GM23248 (cell line): ENCODE data around the gene NR4A3. TPM values are rescaled to one million over a fixed set of nuclear protein-coding genes. Genes with fewer than 3 reads are reported as not detected.
A peak's percentile ranks its signal among the peaks of the same experiment; 100 is the strongest.

Source experiments
- DNase-seq: peaks from one replicate; pipeline ENCODE4 v3.0.0-alpha.2; 2015
- H2AFZ ChIP-seq: fragments of 200-600 bp; sonication (generic); 2 replicates; pipeline ENCODE4 v1.6.1; 2016; ENCODE audit warnings: antibody characterized with exemption
- H3F3A ChIP-seq: fragments of 200-600 bp; sonication (generic); 2 replicates; pipeline ENCODE4 v1.6.1; 2016; ENCODE audit warnings: mild to moderate bottlenecking, antibody characterized with exemption, mixed run types; ENCODE audit not compliant: insufficient read depth
- H3K27ac ChIP-seq: fragments of 200-600 bp; sonication (generic); 2 replicates; pipeline ENCODE4 v1.5.1; 2016; ENCODE audit warnings: mild to moderate bottlenecking
- H3K27me3 ChIP-seq: fragments of 200-600 bp; sonication (generic); replicated peaks from 2 replicates; pipeline ENCODE4 v1.6.1; 2016; ENCODE audit warnings: mild to moderate bottlenecking; ENCODE audit not compliant: insufficient read depth
- H3K36me3 ChIP-seq: fragments of 200-600 bp; sonication (generic); 2 replicates; pipeline ENCODE4 v1.6.1; 2016; ENCODE audit warnings: low read depth, mild to moderate bottlenecking
- H3K4me1 ChIP-seq: fragments of 200-600 bp; sonication (generic); 2 replicates; pipeline ENCODE4 v1.6.1; 2016; ENCODE audit warnings: mild to moderate bottlenecking; ENCODE audit not compliant: insufficient read depth
- H3K4me2 ChIP-seq: fragments of 200-600 bp; sonication (generic); one replicate; pipeline ENCODE4 v1.6.1; 2016; ENCODE audit warnings: mild to moderate bottlenecking; ENCODE audit not compliant: unreplicated experiment
- H3K4me3 ChIP-seq: fragments of 200-600 bp; sonication (generic); 2 replicates; pipeline ENCODE4 v1.5.1; 2016; ENCODE audit warnings: mild to moderate bottlenecking
- H3K79me2 ChIP-seq: fragments of 200-600 bp; sonication (generic); 2 replicates; pipeline ENCODE4 v1.6.1; 2016; ENCODE audit warnings: mild to moderate bottlenecking; ENCODE audit not compliant: insufficient read depth
- H3K9ac ChIP-seq: fragments of 200-600 bp; sonication (generic); 2 replicates; pipeline ENCODE4 v1.6.1; 2016; ENCODE audit warnings: mild to moderate bottlenecking
- H3K9me2 ChIP-seq: fragments of 200-600 bp; sonication (generic); 2 replicates; pipeline ENCODE4 v1.6.1; 2016; ENCODE audit warnings: mixed run types, mild to moderate bottlenecking, moderate library complexity; ENCODE audit not compliant: insufficient read depth
- H3K9me3 ChIP-seq: fragments of 200-600 bp; sonication (generic); one replicate; pipeline ENCODE4 v1.6.1; 2017; ENCODE audit warnings: low read depth
- H4K20me1 ChIP-seq: fragments of 200-600 bp; sonication (generic); 2 replicates; pipeline ENCODE4 v1.6.0; 2016; ENCODE audit not compliant: insufficient read depth
- EZH2 ChIP-seq: fragments of 200-600 bp; sonication (generic); IDR thresholded peaks from 2 replicates; pipeline ENCODE4 v1.6.1; 2018; ENCODE audit warnings: antibody characterized with exemption, mild to moderate bottlenecking; ENCODE audit not compliant: insufficient read depth, poor library complexity, severe bottlenecking
- EZH2phosphoT487 ChIP-seq: fragments of 200-600 bp; sonication (generic); IDR thresholded peaks from 2 replicates; pipeline ENCODE4 v1.6.1; 2018; ENCODE audit warnings: antibody characterized with exemption, moderate library complexity, mild to moderate bottlenecking, low read depth; ENCODE audit not compliant: insufficient read depth
- WGBS, 2 experiments: methylation state at CpG; one replicate each; pipeline ENCODE4 v1.1.6; 2015 to 2017; ENCODE audit warnings: low lambda C conversion rate in 2 of 2, low coverage in 1 of 2; ENCODE audit errors: missing lambda C conversion rate in 2 of 2; 5-methylcytosine and 5-hydroxymethylcytosine counted together
- in situ Hi-C: fragments of 300-500 bp; cut with MboI; formaldehyde crosslinking; loops from 2 replicates; pipeline ENCODE4 v1.15.0; 2020
- polyA plus RNA-seq: library from polyadenylated mRNA; unstranded; fragments of >200 nt; fragmentation: Nextera tagmentation; extraction: Ambion mirVana; gene quantifications from 2 replicates; pipeline ENCODE4 v1.2.1, GENCODE V29; 2016
- total RNA-seq: library from RNA; depleted of rRNA; stranded (reverse); fragments of >200 nt; shearing (Covaris generic); gene quantifications from 2 replicates; pipeline ENCODE4 v1.2.3, GENCODE V29; 2014

Gene NR4A3
- total and polyA plus RNA-seq, 2 experiments from 2014 or later = 1.0 to 1.4 TPM

DNA sequence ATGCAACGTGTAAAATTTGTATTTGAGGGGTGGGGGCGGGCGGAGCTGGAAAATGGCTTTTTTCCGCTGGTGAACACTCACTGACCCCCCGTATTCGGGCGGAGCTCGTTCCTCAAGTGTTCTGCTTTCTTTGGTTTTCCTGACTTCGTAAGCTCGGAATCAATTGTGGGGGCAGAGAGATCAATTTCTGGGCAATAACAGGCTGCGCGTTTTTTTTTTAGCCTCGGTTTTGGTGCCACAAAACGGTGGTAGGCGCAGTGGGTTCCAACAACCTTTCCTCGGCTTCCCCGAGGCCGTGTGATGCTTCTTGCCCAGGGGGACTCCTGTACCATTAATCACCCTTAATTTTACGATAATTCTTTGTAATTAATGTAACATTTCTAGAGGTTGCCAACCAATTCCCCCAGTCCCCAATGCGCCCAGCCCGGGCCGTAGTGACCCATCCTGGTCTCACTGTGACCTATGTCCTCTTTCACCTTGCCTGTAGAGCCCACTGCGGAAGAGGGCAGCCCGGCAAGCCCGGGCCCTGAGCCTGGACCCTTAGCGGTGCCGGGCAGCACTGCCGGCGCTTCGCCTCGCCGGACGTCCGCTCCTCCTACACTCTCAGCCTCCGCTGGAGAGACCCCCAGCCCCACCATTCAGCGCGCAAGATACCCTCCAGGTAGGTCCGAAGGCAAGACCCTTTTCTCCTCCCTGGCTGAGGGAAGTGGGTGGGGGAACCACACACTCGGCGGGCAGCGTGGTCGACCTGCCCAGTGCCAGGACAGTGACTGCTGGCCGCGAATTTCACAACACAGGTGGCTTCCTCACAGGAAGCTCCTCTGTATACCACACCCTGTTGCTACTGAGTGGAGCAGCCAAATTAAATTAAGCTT is 3.7 kb downstream of the NR4A3 start:
- Histone ChIP-seq H3K4me2 (no peak overlapping the region), H3K79me2 (no peaks in the 10 kb centered on the region), H3K4me1 (no peaks in the 10 kb centered on the region), H3K4me3 (no peak overlapping the region), H3K27ac (no peak overlapping the region), H3K27me3 (no peaks in the 10 kb centered on the region), H2AFZ (peak overlapping the region; percentile 90), H4K20me1 (no peaks in the 10 kb centered on the region), H3K9me2 (no peaks in the 10 kb centered on the region), H3K36me3 (no peaks in the 10 kb centered on the region), H3K9me3 (no peaks in the 10 kb centered on the region), H3F3A (peaks cover 8% of the 10 kb centered on the region), H3K9ac (no peak overlapping the region)
- 79 to 82% methylated on average over 44 of the region's 44 CpGs for WGBS, 2 experiments
- no peak for DNase-seq
- in situ Hi-C loops = loop anchor here (25.0 kb wide), 1 partner anchor 387 kb away; no protein-coding TSS in a partner anchor
- no peak for TF ChIP-seq EZH2
- TF ChIP-seq EZH2phosphoT487 = no peak

DNA sequence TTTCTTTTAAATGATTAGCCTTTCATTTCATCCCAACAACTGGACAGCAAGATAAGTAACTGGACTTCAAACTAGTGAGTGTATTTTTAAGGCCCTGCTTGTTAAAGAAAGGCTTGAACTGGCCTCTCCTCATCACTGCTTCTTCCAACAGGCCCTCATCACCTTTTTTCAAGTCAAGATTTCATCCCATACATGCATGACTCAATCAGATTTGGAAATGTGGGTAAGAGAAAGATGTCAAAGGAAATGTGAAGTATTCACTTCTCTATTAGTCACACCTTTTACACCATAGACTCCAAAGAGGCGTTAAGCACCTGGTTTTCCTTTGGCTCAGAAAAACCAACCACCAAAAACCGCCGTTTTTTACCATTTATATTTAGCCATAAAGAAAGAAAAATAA is 4.9 kb downstream of the NR4A3 start:
- no peak overlapping the region for H3K27ac ChIP-seq
- H3K27me3 ChIP-seq = no peaks in the 10 kb centered on the region
- no peak overlapping the region for H2AFZ ChIP-seq
- H3F3A ChIP-seq = no peaks in the 10 kb centered on the region
- no peaks in the 10 kb centered on the region for H3K4me1 ChIP-seq
- DNase-seq = peak; percentile 25
- no peaks in the 10 kb centered on the region for H3K9me3 ChIP-seq
- no peaks in the 10 kb centered on the region for H3K9me2 ChIP-seq
- TF ChIP-seq EZH2 = no peak
- no peak for TF ChIP-seq EZH2phosphoT487
- H3K9ac ChIP-seq = no peak overlapping the region
- no peak overlapping the region for H3K4me2 ChIP-seq
- 96 to 100% methylated on average over 3 of the region's 3 CpGs for WGBS, 2 experiments
- no peaks in the 10 kb centered on the region for H4K20me1 ChIP-seq
- no peak overlapping the region for H3K4me3 ChIP-seq
- in situ Hi-C loops = loop anchor here (25.0 kb wide), 1 partner anchor 386 kb away; no protein-coding TSS in a partner anchor
- no peaks in the 10 kb centered on the region for H3K36me3 ChIP-seq
- H3K79me2 ChIP-seq = no peaks in the 10 kb centered on the region

DNA sequence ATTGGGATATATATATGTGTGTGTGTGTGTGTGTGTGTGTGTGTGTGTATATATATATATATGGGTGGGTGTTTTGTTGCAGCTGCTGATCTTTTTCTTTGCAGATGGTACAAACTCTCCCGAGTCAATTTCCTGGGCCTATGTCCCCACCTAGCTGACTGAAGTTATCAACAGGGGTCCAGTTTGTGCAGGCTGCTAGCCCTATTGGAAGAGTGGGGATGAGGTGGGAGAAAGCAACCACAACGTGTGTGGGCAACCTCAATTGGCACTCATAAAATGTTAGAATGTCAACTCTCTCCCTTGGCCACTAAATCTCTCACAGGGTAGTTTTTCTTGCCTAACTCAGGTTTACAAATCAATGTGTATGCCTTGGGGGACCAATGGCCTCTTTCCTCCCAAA is 5.6 kb downstream of the NR4A3 start:
- Histone ChIP-seq H3K4me3 (no peak overlapping the region), H2AFZ (no peak overlapping the region), H3K4me2 (no peak overlapping the region), H3K9ac (no peak overlapping the region), H3K27ac (no peak overlapping the region), H3K79me2 (no peaks in the 10 kb centered on the region), H3K9me3 (no peaks in the 10 kb centered on the region), H3K4me1 (no peaks in the 10 kb centered on the region), H3K9me2 (no peaks in the 10 kb centered on the region), H3F3A (no peaks in the 10 kb centered on the region), H4K20me1 (no peaks in the 10 kb centered on the region), H3K36me3 (no peaks in the 10 kb centered on the region), H3K27me3 (no peaks in the 10 kb centered on the region)
- in situ Hi-C loops = loop anchor here (25.0 kb wide), 1 partner anchor 385 kb away; no protein-coding TSS in a partner anchor
- DNase-seq = no peak
- no peak for TF ChIP-seq EZH2phosphoT487
- TF ChIP-seq EZH2 = no peak
- WGBS, 2 experiments = 93 to 94% methylated on average over 2 of the region's 2 CpGs

- Histone ChIP-seq H3K4me1 (no peaks in the 10 kb centered on the region), H3K9me3 (no peaks in the 10 kb centered on the region), H3K36me3 (no peaks in the 10 kb centered on the region), H3K27ac (no peak overlapping the region), H4K20me1 (no peaks in the 10 kb centered on the region), H3K4me2 (no peak overlapping the region), H3K9me2 (no peaks in the 10 kb centered on the region), H3K79me2 (no peaks in the 10 kb centered on the region), H2AFZ (no peak overlapping the region), H3K27me3 (no peaks in the 10 kb centered on the region), H3K4me3 (no peak overlapping the region), H3K9ac (no peak overlapping the region), H3F3A (no peaks in the 10 kb centered on the region)
- in situ Hi-C loops = loop anchor here (25.0 kb wide), 1 partner anchor 384 kb away; no protein-coding TSS in a partner anchor
- WGBS, 2 experiments = 91 to 94% methylated on average over 14 to 15 of the region's 15 CpGs
- DNase-seq = no peak
- TF ChIP-seq EZH2phosphoT487 (no peak), EZH2 (no peak)
Measured at GRCh38 chr9:99828054-99828416, 6.3 kb downstream of the NR4A3 start.
